Cardiac septum (tissue), 1 donor: ENCODE measurements around the gene PRKN. TPM values are rescaled to one million over a fixed set of nuclear protein-coding genes. Genes with fewer than 3 reads are reported as not detected.

ENCODE experiments used
- DNase-seq: peaks from one replicate; pipeline ENCODE4 v3.0.0-alpha.2; 2020; ENCODE audit warnings: low spot score
- intact Hi-C: fragments of 100-400 bp; cut with DNase I; formaldehyde crosslinking; loops from one replicate; pipeline ENCODE4 v1.14.0; 2022
- total RNA-seq: library from RNA; stranded (reverse); fragmentation: NEBNext Ultra II Directional; extraction: Animal tissue kit (Norgen Biotek cat#: 25700); gene quantifications from one replicate; pipeline ENCODE4 v1.2.1, GENCODE V29; 2021
- donor health status: DM: no; HTN: no; CAD: no.

Gene PRKN
- total RNA-seq, 1 donor from 2014 or later = 23.2 TPM

DNA sequence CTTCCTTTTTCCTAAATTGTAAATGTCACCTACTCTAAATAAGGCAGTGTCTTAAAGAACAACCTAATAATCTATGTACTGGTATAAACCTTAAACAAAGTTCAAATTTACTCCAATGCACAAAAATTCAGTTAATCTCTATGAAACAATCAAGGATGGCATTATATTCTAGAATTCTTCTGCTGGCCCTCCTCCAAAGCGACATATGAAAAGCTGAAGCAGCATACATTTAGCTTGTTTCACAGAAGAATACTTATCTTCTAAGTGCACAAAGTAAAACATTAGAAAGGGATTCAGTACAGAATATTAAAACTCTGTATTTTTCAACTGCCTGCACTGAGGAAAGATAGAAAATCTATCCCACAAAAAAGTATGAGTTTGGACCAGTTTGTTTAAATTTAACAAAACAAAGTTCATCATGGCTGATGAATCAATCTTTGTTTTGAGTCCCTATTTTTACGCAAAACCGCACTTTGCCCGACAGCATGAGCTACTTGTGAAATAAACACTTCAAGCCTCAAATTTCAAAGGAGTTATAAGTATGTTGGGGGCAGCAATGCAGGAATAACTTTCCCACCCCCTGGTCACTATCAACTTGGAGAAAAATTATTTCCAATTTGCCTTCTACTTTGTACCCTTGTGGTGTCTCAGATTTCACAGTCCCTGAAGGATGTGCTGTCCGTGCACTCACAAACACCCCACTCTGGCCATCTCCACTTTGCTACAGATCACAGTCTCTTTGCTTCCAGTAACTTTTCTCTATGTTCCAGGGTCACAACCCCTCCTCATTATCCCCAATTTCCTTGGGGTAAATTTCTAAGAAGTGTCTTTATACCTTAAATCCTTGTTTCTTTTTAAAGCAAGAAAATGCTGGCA is 238.2 kb downstream of the PRKN start:
- intact Hi-C loops = no loop called here
- no peak for DNase-seq

DNA sequence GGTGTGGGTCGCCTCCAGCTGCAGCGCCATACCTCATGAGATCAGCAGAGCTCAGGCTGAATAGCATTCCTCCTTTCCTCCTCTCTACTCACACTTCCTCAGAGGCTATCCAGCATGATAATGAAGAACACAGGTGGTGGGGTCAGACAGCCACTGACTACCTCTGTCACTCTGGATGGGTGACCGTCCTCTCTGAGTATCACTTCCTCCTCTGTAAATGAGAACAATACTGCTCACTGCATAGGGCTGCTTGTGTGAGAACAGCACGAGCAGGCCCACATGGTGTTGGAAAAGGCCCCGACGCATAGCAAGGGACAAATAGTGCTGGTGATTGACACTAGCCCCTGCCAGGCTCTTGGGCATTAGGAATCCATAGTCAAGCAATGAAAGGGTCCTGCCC is 239.1 kb downstream of the PRKN start:
- no peak for DNase-seq
- intact Hi-C loops = no loop called here

DNA sequence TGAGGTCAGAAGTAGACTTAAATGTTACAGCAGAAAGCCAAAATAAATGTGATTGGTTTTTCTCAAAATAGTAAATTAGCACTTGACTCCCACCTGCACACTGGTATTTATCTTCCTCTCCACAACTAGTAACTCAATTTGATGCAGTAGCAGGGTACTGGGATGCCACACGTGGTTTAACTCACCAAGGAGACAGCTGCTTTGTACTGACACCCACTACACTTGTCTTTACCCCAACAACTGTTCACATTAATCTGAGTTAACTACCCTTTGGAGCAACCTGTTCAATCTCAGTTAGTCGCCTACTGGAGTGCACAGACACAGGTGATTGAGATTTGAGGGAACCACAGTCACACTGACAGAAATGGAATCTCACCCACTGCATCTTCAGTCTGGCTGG is 242.1 kb downstream of the PRKN start:
- intact Hi-C loops = no loop called here
- no peak for DNase-seq

DNA sequence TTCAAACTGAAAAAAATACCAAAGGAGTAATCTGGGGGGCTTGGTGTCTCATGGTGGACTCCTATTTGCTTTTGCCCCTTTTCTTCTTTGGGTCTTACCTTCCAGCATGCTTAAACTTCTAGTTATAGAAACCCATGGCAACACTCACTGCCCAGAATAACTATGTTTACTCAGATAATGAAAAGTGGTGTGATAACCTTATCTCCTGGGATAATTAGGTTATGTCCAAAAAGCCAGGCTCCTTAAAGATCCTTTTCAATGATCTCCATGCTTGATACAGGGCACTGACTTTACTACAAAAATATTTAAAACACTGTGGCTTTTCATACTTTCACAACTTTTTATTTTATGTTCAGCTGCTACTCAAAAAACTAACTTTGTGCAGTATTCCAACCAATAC is 245.6 kb downstream of the PRKN start:
- no peak for DNase-seq
- intact Hi-C loops = no loop called here

DNA sequence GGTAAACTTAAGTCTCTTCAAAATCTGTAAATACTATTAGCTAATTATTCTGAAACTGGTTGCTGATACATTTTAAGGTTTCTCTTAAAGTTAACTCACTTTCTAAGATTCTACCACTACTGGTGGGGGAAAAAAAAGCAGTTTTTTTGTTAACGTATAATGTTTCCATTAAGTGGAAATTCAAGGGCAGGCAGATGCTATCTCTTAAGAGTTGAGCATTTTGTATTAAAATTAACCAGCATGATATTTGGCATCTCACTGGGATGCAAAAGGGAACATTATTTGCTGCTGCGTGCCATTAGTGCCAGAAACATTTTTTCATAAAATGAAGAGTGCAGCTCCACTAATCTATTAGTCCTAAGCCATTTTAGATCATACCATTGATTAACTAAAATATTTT is 246.2 kb downstream of the PRKN start:
- DNase-seq = no peak
- intact Hi-C loops = no loop called here

DNA sequence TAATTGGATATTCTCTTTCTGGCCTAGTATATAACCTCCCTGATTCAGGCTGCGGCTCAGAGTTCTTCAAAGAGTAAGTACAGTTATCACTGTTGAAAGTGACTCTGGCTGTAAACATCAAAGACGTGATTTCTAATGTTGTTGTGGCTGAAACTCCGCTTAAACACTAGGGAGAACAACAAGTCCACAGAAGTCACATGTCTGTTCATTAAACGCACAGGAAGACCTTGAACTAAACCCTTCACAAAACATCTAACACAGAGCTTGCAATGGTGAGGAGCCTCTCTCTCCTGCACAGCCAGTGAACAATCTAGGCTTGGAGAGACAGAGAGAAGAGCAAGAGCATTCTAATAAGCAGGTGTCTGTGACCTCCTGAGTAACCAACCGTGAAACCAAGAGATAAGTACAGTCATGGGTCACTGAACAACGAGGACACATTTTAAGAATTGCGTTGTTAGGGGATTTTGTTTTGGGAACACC is 249.3 kb downstream of the PRKN start:
- intact Hi-C loops = no loop called here
- no peak for DNase-seq

DNA sequence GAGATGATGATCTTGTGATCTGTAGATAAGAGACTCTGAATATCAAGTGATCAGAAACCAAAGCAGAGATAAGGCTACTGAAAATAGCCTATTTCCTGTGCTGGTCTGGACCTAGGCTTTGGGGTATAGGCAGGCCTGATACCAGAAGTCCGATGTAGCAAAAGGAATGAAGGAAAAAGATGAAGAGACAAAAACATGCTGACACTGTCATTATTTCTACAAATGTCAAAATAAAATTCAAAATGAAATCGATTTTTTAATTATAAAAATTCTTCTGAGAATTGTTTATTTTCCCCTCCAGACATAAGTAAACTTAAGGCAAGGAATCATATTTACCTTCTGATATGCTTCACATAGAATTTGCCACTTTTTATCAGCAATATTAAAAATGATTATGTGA is 252.8 kb downstream of the PRKN start:
- intact Hi-C loops = no loop called here
- DNase-seq = no peak

DNA sequence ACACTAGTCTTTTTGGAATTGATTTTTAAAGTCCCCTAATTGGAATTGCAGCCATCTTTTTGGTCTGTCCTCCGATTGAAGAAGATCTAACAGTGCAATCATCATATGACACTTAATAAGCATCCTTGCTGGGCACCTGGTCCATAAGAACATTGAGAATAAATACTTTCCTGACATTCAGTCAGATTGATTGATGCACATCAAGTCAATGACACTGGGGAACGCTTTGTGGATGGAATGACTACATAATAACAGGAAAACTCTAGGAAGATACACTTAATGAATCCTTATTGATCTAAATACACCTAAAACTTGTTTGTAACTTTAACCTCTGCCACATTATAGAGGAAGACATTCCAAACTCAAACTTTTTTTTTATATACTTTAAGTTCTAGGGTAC is 255.7 kb downstream of the PRKN start:
- intact Hi-C loops = no loop called here
- DNase-seq = no peak

DNA sequence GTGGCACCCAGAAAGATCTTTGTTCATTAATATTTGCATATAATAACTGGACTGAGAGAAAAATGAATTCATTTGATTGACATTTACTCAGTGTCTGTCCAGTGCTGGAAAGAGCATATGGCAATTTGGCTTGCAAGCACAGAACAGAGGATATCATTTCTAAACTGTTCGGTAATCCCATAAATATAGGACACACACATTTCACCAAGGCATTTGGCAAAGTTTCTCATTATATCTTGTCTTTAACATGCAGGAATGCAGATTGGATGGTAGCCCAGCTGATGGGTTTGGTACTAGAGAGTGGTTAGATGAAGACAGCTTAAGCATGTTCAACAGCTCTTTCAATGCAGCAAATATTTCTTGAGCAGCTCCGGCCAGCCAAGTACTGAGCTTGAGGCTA is 259.2 kb downstream of the PRKN start:
- DNase-seq = no peak
- intact Hi-C loops = loop anchor here (5.0 kb wide), 2 partner anchors 69 to 259 kb away; partner anchors contain the start of genes PACRG and PRKN

DNA sequence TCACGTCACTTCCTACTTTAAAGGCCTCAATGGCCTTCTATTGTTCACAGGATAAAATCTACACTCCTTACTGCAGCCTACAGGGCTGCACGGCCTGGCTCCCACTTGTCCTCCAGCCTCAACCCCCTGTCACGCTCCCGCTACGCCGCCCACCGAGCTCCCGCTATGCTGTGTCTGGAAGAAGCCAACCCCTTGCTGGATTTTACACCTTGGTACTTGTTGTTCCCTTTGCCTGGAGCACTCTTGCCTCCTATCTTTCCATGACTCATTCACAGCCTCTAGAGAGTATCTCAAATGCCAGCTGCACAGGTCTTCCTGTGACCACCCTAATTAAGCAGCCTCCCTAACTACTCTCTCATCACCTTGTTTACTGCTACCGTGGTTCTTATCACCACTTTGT is 259.9 kb downstream of the PRKN start:
- peak; percentile 79 for DNase-seq
- intact Hi-C loops = loop anchor here (2.0 to 5.0 kb wide), 3 partner anchors 70 to 281 kb away; partner anchors contain the start of genes PACRG and PRKN

DNA sequence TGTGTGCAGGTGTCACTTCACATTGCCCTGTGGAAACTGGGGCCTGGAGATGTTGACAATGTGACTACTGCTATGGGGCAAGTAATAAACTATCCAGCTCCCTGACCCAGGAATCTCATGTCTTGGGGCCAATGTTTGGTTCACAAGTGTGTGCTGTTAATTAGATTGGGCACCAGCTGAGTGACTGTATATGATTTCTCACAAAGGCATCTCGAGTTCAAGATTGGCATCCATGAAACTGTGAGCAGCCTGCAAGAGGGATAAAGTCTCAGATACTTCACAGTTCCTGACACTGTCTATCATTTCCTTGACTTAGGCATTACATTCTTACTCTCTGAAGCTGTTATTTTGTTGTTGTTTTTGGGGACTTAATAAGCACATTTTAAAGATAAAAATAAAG is 264.0 kb downstream of the PRKN start:
- intact Hi-C loops = no loop called here
- DNase-seq = no peak

DNA sequence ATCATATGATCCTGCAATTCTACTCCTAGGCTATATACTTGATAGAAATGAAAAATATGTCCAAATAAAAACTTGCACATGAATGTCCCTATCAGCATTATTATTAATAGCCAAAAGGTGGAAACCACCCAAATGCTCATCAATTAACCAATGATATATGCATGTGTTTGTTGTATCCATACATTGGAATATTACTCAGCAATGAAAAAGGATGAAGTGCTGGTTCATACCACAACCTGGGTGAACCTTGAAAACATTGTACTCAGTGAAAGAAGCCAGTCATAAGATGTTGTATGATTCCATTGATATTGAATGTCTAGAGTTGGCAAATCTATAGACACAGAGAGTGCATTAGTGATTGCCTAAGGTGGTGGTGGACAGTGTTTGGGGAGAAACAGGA is 267.6 kb downstream of the PRKN start:
- no peak for DNase-seq
- intact Hi-C loops = no loop called here

DNA sequence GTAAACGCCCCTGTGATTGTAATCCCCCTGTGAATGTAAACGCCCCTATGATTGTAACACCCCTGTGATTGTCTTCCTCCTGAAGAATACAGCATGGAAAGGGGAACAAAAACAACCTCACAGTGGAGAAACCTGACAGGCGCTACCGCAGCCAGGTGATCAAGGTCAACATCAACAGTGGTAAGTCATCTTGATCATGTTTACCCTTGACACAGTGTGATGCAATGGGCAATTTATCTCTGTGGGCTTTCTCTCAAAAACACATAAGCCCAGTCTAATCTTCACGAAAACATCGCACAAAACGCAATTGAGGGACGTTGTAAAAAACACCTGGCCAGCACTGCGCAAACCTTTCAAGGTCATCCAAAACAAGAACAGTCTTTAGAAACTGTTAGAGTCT is 277.2 kb downstream of the PRKN start:
- no peak for DNase-seq
- intact Hi-C loops = no loop called here

DNA sequence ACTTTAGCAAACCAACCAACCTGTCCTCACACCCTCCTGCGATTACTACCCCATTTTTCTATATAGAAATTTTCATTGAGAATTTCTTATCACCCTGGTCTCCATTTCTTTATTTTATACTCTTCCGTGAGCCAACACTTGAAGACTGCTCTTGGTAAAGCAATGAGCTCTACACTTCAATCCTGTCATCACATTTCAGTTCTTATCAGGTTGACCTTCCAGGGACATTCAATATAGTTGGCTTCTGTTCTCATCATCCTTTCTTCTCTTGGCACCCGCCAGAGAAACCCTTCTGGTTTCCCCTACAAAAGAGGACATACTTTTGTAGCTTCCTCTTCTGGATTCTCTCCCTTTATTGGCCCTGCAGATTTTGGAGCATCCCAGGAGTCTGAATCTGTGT is 279.3 kb downstream of the PRKN start:
- no peak for DNase-seq
- intact Hi-C loops = no loop called here

DNA sequence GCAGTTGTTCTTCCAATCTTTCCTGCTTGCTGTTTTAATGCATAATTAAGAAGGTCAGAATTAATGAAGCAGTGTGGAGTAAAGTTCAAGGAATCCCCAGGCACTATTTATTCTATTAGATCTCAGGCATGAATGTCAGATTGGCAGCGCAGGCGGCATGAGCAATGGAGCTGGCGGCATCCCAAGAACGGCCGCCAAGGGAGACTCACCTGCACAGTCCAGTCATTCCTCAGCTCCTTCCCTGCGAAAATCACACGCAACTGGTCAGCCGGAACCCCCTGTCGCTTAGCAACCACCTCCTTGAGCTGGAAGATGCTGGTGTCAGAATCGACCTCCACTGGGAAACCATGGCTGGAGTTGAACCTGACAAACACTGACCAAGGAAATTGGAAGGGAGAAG is 284.5 kb downstream of the PRKN start:
- intact Hi-C loops = no loop called here
- no peak for DNase-seq

DNA sequence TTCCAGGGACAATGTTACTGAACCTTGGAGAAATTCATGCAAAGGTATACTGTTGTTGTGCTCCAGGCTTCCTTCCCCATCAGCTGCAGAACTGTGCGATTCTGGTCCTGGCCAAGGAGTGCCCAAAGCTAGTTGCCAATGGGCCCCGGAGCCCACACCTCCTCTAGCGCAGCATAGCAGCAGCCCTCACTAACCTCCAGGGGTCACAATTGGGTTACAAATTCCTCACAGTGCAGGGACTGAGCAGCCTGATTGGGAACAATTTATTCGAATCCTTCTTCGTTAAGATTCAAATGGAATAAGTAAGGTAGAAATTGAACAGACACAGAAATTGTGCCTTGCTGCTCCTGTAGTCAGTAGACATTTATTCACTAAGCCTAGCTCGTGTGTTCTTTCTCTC is 284.9 kb downstream of the PRKN start:
- DNase-seq = no peak
- intact Hi-C loops = no loop called here

DNA sequence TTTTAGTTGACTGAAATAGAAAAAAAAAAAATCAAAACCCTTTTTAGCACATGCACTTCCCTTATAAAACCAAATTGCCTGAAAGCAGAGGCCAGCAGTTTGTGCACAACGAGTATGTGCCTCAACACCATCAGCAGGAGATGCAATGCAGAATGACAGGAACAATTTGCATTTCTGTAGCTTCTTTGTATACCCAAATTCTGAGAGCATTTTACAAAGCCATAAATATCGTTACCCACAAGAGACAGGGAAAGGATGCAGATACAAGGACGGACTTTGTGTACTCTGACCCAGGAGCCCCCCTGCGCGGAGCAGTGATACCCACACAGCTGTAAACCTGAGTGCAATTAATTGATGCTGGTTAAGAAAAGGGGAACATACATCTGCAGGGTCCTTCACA is 285.6 kb downstream of the PRKN start:
- no peak for DNase-seq
- intact Hi-C loops = no loop called here

DNA sequence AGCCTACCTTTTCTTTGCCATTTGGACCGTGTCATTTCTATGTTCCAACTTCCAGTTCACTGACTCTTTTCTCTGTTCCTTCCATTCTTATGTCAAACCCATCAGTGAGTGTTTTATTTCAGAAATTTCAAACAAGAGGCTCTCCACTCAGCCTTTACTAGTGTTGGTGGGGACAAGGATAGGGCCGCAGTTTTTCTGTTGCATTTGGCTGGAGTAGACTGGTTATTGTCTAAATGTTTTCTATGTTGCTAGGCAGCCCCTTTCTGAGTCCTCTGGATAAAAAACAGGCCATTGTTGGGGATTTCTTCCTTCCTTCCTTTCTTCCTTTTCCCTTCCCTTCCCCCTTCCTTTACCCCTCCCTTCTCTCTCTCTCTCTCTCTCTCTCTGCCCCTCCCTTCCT is 288.6 kb downstream of the PRKN start:
- intact Hi-C loops = no loop called here
- DNase-seq = no peak

DNA sequence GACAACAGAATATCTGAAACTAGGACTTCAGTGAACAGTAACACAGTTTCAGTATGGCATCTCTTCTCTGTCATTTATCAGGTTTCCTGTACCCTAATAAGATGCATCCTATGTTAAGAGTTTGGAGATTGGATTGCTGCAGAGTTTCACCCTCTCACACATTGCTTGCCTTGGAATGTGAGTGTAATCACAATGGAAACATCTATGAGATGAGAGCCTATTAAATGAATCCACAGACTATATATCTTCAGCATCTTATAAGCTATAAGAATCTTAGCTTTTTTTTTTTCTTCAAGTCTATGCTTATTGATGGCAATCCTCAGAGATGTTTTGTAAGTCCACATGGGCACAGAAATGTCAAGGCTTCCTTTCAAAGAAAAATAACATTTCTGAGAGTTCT is 292.5 kb downstream of the PRKN start:
- DNase-seq = no peak
- intact Hi-C loops = no loop called here

DNA sequence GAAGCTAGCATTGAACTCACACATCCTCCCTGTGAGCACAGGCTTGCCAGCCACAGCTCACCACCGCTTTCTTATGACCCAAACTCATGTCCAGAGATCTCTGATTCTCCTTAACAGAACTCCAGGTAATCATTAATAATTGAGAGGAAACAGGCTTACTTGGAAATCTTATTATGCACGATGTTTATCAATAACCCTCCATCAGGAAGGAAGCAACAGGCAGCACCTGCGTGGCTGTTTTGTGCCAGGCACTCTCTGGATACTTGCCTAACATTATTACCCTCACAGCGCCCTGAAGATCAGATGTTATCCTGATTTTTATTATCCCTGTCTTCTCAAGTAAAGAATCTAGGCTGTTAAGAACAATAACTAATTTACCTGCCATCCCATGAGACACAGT is 306.6 kb downstream of the PRKN start:
- DNase-seq = no peak
- intact Hi-C loops = no loop called here

DNA sequence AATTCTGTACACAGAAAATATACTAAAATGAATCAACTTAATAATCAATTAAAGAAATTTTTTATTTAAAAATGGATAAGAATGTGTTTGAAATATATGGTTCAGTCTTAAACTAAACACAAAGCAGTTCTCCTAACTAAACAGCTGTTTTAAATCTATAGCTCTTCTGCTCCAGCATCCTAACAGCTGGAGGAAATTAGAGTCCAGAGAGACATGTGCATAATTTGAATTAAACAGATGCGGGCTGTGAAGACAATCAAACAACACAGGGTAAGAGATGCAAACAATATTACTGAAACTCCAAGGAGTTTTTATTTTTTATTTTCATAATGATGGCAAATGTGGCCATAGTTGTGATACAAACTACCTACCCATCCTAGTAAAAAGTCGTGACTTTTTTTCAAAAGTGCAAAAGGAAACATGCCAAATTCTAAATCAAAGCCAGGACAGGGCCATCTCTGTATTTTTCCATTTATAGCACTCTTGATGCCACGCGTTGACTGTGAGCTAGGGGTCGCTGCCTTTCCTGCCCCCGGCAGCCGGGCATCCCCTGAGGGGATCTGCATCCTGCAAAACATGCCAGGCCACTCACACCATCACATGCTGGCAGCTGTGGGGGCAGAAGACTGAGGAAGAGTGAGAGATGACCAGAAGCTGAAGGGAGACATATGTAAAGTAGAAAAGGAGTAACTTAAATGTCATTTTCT is 310.6 kb downstream of the PRKN start:
- DNase-seq = no peak
- intact Hi-C loops = no loop called here
